HepG2 (cell line): ENCODE data around the gene GRPEL2. TPM values are rescaled to one million over a fixed set of nuclear protein-coding genes. Genes with fewer than 3 reads are reported as not detected.

Experiments used
- ERF ChIP-seq: IDR thresholded peaks from 2 replicates; pipeline ENCODE4 v1.6.1; 2018; ENCODE audit warnings: missing biosample characterization, missing genetic modification reagents
- GRHL1 ChIP-seq: sonication (generic); formaldehyde crosslinking; conservative IDR thresholded peaks from 2 replicates; pipeline ENCODE4 v1.8.0; 2022; ENCODE audit warnings: missing genetic modification reagents
- HMG20B ChIP-seq: conservative IDR thresholded peaks from 2 replicates; pipeline ENCODE4 v1.6.1; 2016; ENCODE audit warnings: missing genetic modification reagents, missing compliant biosample characterization
- HOXA3 ChIP-seq: sonication (generic); formaldehyde crosslinking; IDR thresholded peaks from 2 replicates; pipeline ENCODE4 v1.5.0; 2020; ENCODE audit warnings: missing genetic modification reagents
- JARID2 ChIP-seq: sonication (generic); formaldehyde crosslinking; IDR thresholded peaks from 2 replicates; pipeline ENCODE4 v1.8.1; 2023; ENCODE audit warnings: missing genetic modification reagents, inconsistent platforms; ENCODE audit not compliant: insufficient replicate concordance
- MED1 ChIP-seq: sonication (generic); formaldehyde crosslinking; IDR thresholded peaks from 2 replicates; pipeline ENCODE4 v1.4.0; 2020; ENCODE audit warnings: missing genetic modification reagents
- MLX ChIP-seq: IDR thresholded peaks from 2 replicates; pipeline ENCODE4 v1.6.1; 2016
- POLR2G ChIP-seq: fragments of 200-400 bp; formaldehyde crosslinking; IDR thresholded peaks from 2 replicates; pipeline ENCODE4 v1.6.1; 2018; ENCODE audit warnings: mild to moderate bottlenecking, low read depth, low read length, moderate library complexity
- RAD51 ChIP-seq: fragments of 450-650 bp; IDR thresholded peaks from 2 replicates; pipeline ENCODE4 v1.6.1; 2016; ENCODE audit warnings: borderline replicate concordance
- SNAPC4 ChIP-seq: sonication (generic); formaldehyde crosslinking; IDR thresholded peaks from 2 replicates; pipeline ENCODE4 v1.4.0; 2020; ENCODE audit warnings: mild to moderate bottlenecking, missing genetic modification reagents
- SP140L ChIP-seq: sonication (generic); formaldehyde crosslinking; IDR thresholded peaks from 2 replicates; pipeline ENCODE4 v1.4.0; 2020; ENCODE audit warnings: missing genetic modification reagents, borderline replicate concordance
- STAG1 ChIP-seq: sonication (generic); formaldehyde crosslinking; IDR thresholded peaks from 2 replicates; pipeline ENCODE4 v1.4.0; 2020; ENCODE audit warnings: missing genetic modification reagents
- TFE3 ChIP-seq: IDR thresholded peaks from 2 replicates; pipeline ENCODE4 v1.6.1; 2016
- ZC3H4 ChIP-seq: sonication (generic); formaldehyde crosslinking; IDR thresholded peaks from 2 replicates; pipeline ENCODE4 v1.4.0; 2020; ENCODE audit warnings: missing genetic modification reagents, borderline replicate concordance
- ZNF12 ChIP-seq: sonication (generic); formaldehyde crosslinking; IDR thresholded peaks from 2 replicates; pipeline ENCODE4 v1.5.0; 2020; ENCODE audit warnings: missing genetic modification reagents
- ZNF326 ChIP-seq: sonication (generic); formaldehyde crosslinking; IDR thresholded peaks from 2 replicates; pipeline ENCODE4 v1.4.0; 2020; ENCODE audit warnings: missing genetic modification reagents, borderline replicate concordance
- ZNF580 ChIP-seq: IDR thresholded peaks from 2 replicates; pipeline ENCODE4 v1.6.1; 2016; ENCODE audit warnings: low read depth, borderline replicate concordance
- ZNF597 ChIP-seq: sonication (generic); formaldehyde crosslinking; IDR thresholded peaks from 2 replicates; pipeline ENCODE4 v1.5.0; 2020; ENCODE audit warnings: missing genetic modification reagents
- ZNF749 ChIP-seq: sonication (generic); formaldehyde crosslinking; IDR thresholded peaks from 2 replicates; pipeline ENCODE4 v1.8.0; 2022; ENCODE audit warnings: mild to moderate bottlenecking, missing genetic modification reagents, moderate library complexity, borderline replicate concordance
- polyA plus RNA-seq, 8 experiments: library from polyadenylated mRNA; depleted of rRNA in 3 of 8; stranded (reverse) in 7 of 8; unstranded in 1 of 8; fragments of >200 nt; fragmentation: Illumina TruSeq in 4 of 8; extraction: Trizol in 4 of 8; gene quantifications; 2 replicates each; pipeline versions ENCODE4 v1.2.1 to v1.2.3, GENCODE V29; 2011 to 2016; ENCODE audit warnings: low read depth in 4 of 8, missing spikeins in 1 of 8, mixed read lengths in 1 of 8; ENCODE audit not compliant: insufficient read depth in 1 of 8
- total RNA-seq, 5 experiments: library from RNA; depleted of rRNA; stranded (reverse); fragments of >200 nt; fragmentation: Illumina TruSeq; extraction: Trizol; gene quantifications; 2 replicates each; pipeline ENCODE4 v1.2.3, GENCODE V29; 2016; ENCODE audit warnings: low read depth in 1 of 5

GRPEL2 gene
- total and polyA plus RNA-seq, 2 of the 13 experiments (the other 11 are each of a cell fraction or from before 2014, with no cell fraction given), result 13.1 to 16.6 TPM

- TF ChIP-seq ZNF326, result no peak
- peak; percentile 70 for TF ChIP-seq HOXA3 (CRISPR knock-in tag)
- TF ChIP-seq SP140L (CRISPR knock-in tag), result no peak
- TF ChIP-seq JARID2, result no peak
- peak; percentile 97 for TF ChIP-seq TFE3 (CRISPR knock-in tag)
- TF ChIP-seq STAG1 (CRISPR knock-in tag), result no peak
- TF ChIP-seq MED1 (CRISPR knock-in tag), result peak; percentile 51
- TF ChIP-seq MLX (CRISPR knock-in tag), result 0 out of 2 replicates have a peak, but pooled peaks have one; percentile 24
- TF ChIP-seq GRHL1 (CRISPR knock-in tag), result no peak
- TF ChIP-seq ZC3H4, result no peak
- 0 out of 2 replicates have a peak, but pooled peaks have one; percentile 41 for TF ChIP-seq HMG20B
- no peak for TF ChIP-seq ZNF597 (CRISPR knock-in tag)
- no peak for TF ChIP-seq ZNF12 (CRISPR knock-in tag)
- TF ChIP-seq POLR2G, result peak; percentile 84
- no peak for TF ChIP-seq SNAPC4 (CRISPR knock-in tag)
- TF ChIP-seq RAD51, result peak; percentile 49; the same call in 1 of the 2 replicates
- no peak; the same call in 1 of the 2 replicates for TF ChIP-seq ERF (CRISPR knock-in tag)
- TF ChIP-seq ZNF749 (CRISPR knock-in tag), result no peak
- peak; percentile 50; the same call in 1 of the 2 replicates for TF ChIP-seq ZNF580 (CRISPR knock-in tag)
Observed at GRCh38 chr5:149320791-149321330, 24.4 kb upstream of the GRPEL2 start (continued).
